Left lung (tissue), 10 donors: Measurements from ENCODE around the gene RASGEF1C. TPM values are rescaled to one million over a fixed set of nuclear protein-coding genes. Genes with fewer than 3 reads are reported as not detected.

Experiments used
- ATAC-seq: fragments of 200-7000 bp; cut with Tn5 transposase; one replicate; pipeline ENCODE4 v1.9.1; 2020; ENCODE audit warnings: moderate library complexity
- DNase-seq, 4 donors: peaks; one replicate each; pipeline ENCODE4 v3.0.0-alpha.2; 2013 to 2020
- H3K27ac ChIP-seq, 2 donors: fragments of 200-600 bp; sonication (generic) in 1 of 2; one replicate each; pipeline versions ENCODE4 v1.5.0 to v1.8.0; 2020 to 2021
- H3K27me3 ChIP-seq, 2 donors: fragments of 200-600 bp; sonication (generic) in 1 of 2; one replicate each; pipeline versions ENCODE4 v1.5.0 to v1.8.0; 2020 to 2021
- H3K36me3 ChIP-seq, 2 donors: fragments of 200-600 bp; sonication (generic) in 1 of 2; one replicate each; pipeline versions ENCODE4 v1.5.0 to v1.8.0; 2020 to 2021
- H3K4me1 ChIP-seq, 2 donors: fragments of 200-600 bp; one replicate each; pipeline ENCODE4 v1.8.0; 2021
- H3K4me3 ChIP-seq, 2 donors: fragments of 200-600 bp; sonication (generic) in 1 of 2; one replicate each; pipeline versions ENCODE4 v1.5.0 to v1.8.0; 2020 to 2021; ENCODE audit warnings: mild to moderate bottlenecking in 1 of 2
- H3K9me3 ChIP-seq, 2 donors: fragments of 200-600 bp; sonication (generic) in 1 of 2; one replicate each; pipeline versions ENCODE4 v1.5.0 to v1.8.0; 2020 to 2021
- intact Hi-C, 2 donors: fragments of 100-400 bp; cut with DNase I; formaldehyde crosslinking; loops; one replicate each; pipeline versions ENCODE4 v1.11.2 to v1.14.2; 2022
- polyA plus RNA-seq, 6 donors: library from polyadenylated mRNA; unstranded; fragments of 120-200 nt; gene quantifications; one replicate each; pipeline ENCODE4 v1.2.1, GENCODE V29; 2013; ENCODE audit not compliant: insufficient read length in 6 of 6
- total RNA-seq, 2 donors: library from RNA; stranded (reverse); fragmentation: NEBNext Ultra II Directional; extraction: Animal tissue kit (Norgen Biotek cat#: 25700); gene quantifications; one replicate each; pipeline ENCODE4 v1.2.1, GENCODE V29; 2021
- TF ChIP-seq, protein P1 (sequence below), 2 donors: fragments of 200-600 bp; sonication (generic) in 1 of 2; IDR thresholded peaks; one replicate each; pipeline versions ENCODE4 v1.5.0 to v1.8.0; 2021; ENCODE audit warnings: antibody characterized with exemption in 2 of 2
- donor health status: DM: no; HTN: yes; CAD: no.
- donor health status: DM: no; HTN: no; CAD: no.

Gene RASGEF1C
- total and polyA plus RNA-seq, 8 donors, result 0.09 to 0.34 (median 0.17) TPM; not detected in 3

GRCh38 chr5:180175015-180175431 lies 34.0 kb downstream of the RASGEF1C start:
- TF ChIP-seq, protein P1, sequence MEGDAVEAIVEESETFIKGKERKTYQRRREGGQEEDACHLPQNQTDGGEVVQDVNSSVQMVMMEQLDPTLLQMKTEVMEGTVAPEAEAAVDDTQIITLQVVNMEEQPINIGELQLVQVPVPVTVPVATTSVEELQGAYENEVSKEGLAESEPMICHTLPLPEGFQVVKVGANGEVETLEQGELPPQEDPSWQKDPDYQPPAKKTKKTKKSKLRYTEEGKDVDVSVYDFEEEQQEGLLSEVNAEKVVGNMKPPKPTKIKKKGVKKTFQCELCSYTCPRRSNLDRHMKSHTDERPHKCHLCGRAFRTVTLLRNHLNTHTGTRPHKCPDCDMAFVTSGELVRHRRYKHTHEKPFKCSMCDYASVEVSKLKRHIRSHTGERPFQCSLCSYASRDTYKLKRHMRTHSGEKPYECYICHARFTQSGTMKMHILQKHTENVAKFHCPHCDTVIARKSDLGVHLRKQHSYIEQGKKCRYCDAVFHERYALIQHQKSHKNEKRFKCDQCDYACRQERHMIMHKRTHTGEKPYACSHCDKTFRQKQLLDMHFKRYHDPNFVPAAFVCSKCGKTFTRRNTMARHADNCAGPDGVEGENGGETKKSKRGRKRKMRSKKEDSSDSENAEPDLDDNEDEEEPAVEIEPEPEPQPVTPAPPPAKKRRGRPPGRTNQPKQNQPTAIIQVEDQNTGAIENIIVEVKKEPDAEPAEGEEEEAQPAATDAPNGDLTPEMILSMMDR (IDR thresholded peaks at IDR 0.05), result no peak
- H3K36me3 ChIP-seq, result no peaks in the 10 kb centered on the region
- no peak overlapping the region for H3K4me3 ChIP-seq
- no peaks in the 10 kb centered on the region for H3K4me1 ChIP-seq
- no peak for ATAC-seq
- H3K9me3 ChIP-seq, result no peaks in the 10 kb centered on the region
- H3K27ac ChIP-seq, result no peak overlapping the region
- DNase-seq, result no peak
- peaks cover 0 to 42% of the 10 kb centered on the region in 2 donors for H3K27me3 ChIP-seq
- intact Hi-C loops, result no loop called here

- Histone ChIP-seq H3K9me3 (no peaks in the 10 kb centered on the region), H3K4me3 (no peak overlapping the region), H3K27ac (no peak overlapping the region), H3K4me1 (no peaks in the 10 kb centered on the region), H3K27me3 (peaks cover 0 to 42% of the 10 kb centered on the region in 2 donors), H3K36me3 (no peaks in the 10 kb centered on the region)
- intact Hi-C loops, result no loop called here
- TF ChIP-seq, protein P1 (IDR thresholded peaks at IDR 0.05), result no peak
- DNase-seq, result no peak
- ATAC-seq, result no peak
Measured at GRCh38 chr5:180174587-180174972, 34.4 kb downstream of the RASGEF1C start.

DNA sequence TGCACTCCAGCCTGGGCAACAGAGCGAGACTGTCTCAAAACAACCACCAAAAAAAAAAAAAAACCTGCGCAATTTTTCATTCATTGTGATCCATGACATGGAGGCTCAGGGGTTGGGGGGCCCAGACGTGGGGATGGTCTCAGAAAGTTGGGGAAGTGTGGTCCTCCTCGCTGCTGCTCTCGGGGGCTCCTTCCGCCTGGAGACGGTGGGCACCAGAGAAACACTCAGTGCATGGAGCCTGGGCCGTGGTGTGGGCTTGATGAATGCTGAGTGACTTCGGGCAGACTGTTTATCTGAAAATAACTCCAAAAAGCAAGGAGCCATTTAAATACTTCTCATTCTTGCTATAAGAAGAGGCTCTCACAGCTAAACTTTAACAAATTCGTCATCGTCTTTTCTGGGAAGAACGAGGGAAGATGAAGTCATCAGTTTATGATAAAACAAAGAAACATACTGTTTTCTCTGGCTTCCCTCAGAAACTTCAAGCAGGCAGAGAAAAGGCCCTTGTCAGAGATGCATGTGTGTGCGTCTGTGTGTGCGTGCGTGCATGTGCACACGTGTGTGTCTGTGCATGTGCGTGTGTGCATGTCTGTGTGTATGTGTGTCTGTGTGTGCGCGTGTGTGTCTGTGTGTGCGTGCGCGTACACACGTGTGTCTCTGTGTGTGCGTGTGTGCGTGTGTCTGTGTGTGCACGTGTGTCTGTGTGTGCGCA lies 35.0 kb downstream of the RASGEF1C start:
- DNase-seq, result no peak
- intact Hi-C loops, result no loop called here
- no peaks in the 10 kb centered on the region for H3K4me1 ChIP-seq
- TF ChIP-seq, protein P1 (IDR thresholded peaks at IDR 0.05), result no peak
- H3K36me3 ChIP-seq, result no peaks in the 10 kb centered on the region
- no peak for ATAC-seq
- no peaks in the 10 kb centered on the region for H3K9me3 ChIP-seq
- peaks cover 0 to 38% of the 10 kb centered on the region in 2 donors for H3K27me3 ChIP-seq
- H3K27ac ChIP-seq, result no peak overlapping the region
- no peak overlapping the region for H3K4me3 ChIP-seq

- no peak for DNase-seq
- no peaks in the 10 kb centered on the region for H3K36me3 ChIP-seq
- no peak for ATAC-seq
- peaks cover 0 to 31% of the 10 kb centered on the region in 2 donors for H3K27me3 ChIP-seq
- H3K27ac ChIP-seq, result no peak overlapping the region
- no peak overlapping the region for H3K4me3 ChIP-seq
- H3K9me3 ChIP-seq, result no peaks in the 10 kb centered on the region
- intact Hi-C loops, result no loop called here
- no peaks in the 10 kb centered on the region for H3K4me1 ChIP-seq
- TF ChIP-seq, protein P1 (IDR thresholded peaks at IDR 0.05), result no peak
Measured at GRCh38 chr5:180173198-180173544, 35.8 kb downstream of the RASGEF1C start.

DNA sequence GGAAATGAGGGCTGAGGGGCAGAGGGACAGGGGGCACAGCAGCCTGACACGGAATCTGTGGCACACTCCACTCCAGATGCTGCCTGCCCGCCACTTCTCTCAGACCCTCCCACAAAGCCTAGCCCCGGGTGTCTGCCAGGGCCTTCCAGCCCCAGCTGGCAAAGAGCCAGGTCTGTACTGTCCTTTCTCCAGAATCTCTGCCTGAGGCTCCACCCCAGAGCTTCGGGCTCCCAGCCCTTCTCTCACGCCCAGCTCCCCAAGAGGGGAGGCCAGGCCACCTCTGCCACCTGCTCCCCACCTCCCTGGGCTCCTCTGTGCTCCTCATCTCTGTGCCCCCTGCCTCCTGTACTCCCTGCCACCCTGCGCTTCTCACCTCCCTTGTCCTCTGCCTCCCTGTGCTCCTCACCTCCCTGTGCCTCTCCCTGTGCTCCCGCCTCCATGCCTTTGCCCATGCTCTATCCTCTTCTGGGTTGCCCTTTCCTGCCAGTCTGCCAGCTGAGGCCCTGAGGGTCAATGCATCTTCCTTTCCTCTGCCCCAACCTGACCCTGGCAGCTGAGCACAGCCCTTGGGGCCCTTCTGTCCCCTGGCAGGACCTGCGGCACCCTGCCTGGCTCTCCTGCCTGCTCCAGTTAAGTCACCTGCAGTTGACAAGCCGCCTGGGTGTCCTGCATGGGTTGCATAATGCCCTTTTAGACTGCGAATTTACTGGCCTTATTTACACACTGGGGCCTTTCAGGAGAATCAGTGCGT lies 36.4 kb downstream of the RASGEF1C start:
- Histone ChIP-seq H3K36me3 (no peaks in the 10 kb centered on the region), H3K4me3 (no peak overlapping the region), H3K9me3 (no peaks in the 10 kb centered on the region), H3K27me3 (peaks cover 0 to 31% of the 10 kb centered on the region in 2 donors), H3K4me1 (no peaks in the 10 kb centered on the region), H3K27ac (no peak overlapping the region)
- ATAC-seq, result no peak
- intact Hi-C loops, result no loop called here
- TF ChIP-seq, protein P1 (IDR thresholded peaks at IDR 0.05), result no peak
- DNase-seq, result peak in 2 of 4 donors; percentile 26 to 61
